ENCODE measurements around the gene THSD7A. TPM values are rescaled to one million over a fixed set of nuclear protein-coding genes. Genes with fewer than 3 reads are reported as not detected.

The THSD7A gene
- total and polyA plus RNA-seq, 4 donors, result 0.15 to 2.7 (median 1.9) TPM

DNA sequence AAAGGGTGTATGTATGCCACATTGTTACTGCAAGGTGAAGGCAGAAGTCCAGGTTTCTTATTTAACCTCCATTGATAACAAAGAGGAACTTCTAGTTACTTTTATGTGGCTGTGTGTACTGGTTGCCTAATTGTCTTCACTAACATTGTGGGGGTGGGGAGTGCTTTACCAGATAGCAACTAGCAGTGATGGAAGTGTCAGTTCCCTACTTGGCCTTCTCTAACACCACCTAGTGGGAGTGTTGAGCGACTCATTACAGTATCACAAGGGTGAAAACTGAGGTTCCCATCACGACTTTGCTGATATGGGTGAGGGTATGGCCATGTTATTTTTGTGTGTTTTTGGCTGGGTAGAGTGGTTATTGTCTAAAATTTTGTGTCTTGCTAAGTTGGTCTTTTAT, 274.4 kb downstream of the THSD7A start:
- TF ChIP-seq RAD21 (IDR thresholded peaks at IDR 0.05), result peak; percentile 93 to 94
- TF ChIP-seq RXRA (IDR thresholded peaks at IDR 0.05), result peak in 1 of 2 donors; percentile 31
- TF ChIP-seq, protein P1, sequence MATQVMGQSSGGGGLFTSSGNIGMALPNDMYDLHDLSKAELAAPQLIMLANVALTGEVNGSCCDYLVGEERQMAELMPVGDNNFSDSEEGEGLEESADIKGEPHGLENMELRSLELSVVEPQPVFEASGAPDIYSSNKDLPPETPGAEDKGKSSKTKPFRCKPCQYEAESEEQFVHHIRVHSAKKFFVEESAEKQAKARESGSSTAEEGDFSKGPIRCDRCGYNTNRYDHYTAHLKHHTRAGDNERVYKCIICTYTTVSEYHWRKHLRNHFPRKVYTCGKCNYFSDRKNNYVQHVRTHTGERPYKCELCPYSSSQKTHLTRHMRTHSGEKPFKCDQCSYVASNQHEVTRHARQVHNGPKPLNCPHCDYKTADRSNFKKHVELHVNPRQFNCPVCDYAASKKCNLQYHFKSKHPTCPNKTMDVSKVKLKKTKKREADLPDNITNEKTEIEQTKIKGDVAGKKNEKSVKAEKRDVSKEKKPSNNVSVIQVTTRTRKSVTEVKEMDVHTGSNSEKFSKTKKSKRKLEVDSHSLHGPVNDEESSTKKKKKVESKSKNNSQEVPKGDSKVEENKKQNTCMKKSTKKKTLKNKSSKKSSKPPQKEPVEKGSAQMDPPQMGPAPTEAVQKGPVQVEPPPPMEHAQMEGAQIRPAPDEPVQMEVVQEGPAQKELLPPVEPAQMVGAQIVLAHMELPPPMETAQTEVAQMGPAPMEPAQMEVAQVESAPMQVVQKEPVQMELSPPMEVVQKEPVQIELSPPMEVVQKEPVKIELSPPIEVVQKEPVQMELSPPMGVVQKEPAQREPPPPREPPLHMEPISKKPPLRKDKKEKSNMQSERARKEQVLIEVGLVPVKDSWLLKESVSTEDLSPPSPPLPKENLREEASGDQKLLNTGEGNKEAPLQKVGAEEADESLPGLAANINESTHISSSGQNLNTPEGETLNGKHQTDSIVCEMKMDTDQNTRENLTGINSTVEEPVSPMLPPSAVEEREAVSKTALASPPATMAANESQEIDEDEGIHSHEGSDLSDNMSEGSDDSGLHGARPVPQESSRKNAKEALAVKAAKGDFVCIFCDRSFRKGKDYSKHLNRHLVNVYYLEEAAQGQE (IDR thresholded peaks at IDR 0.05), result no peak
- TF ChIP-seq YY1 (IDR thresholded peaks at IDR 0.05), result peak; percentile 22
- TF ChIP-seq HNF4A (conservative IDR thresholded peaks at IDR 0.05), result peak in 1 of 2 donors; percentile 11
- TF ChIP-seq, protein P2, sequence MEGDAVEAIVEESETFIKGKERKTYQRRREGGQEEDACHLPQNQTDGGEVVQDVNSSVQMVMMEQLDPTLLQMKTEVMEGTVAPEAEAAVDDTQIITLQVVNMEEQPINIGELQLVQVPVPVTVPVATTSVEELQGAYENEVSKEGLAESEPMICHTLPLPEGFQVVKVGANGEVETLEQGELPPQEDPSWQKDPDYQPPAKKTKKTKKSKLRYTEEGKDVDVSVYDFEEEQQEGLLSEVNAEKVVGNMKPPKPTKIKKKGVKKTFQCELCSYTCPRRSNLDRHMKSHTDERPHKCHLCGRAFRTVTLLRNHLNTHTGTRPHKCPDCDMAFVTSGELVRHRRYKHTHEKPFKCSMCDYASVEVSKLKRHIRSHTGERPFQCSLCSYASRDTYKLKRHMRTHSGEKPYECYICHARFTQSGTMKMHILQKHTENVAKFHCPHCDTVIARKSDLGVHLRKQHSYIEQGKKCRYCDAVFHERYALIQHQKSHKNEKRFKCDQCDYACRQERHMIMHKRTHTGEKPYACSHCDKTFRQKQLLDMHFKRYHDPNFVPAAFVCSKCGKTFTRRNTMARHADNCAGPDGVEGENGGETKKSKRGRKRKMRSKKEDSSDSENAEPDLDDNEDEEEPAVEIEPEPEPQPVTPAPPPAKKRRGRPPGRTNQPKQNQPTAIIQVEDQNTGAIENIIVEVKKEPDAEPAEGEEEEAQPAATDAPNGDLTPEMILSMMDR (IDR thresholded peaks at IDR 0.05; ENCODE audit: low read depth, low read length, missing input control), result peak; percentile 56
- no peak for TF ChIP-seq FOXA2 (IDR thresholded peaks at IDR 0.05)
- WGBS, result 53% methylated on average over 2 of the region's 2 CpGs
- Histone ChIP-seq H3K27ac (ENCODE audit: low read depth in 1 of 2, low read length in 2 of 2) (no peak overlapping the region), H3K36me3 (ENCODE audit: control insufficient read depth in 4 of 4, insufficient read depth in 3 of 4, low read depth in 1 of 4, low read length in 3 of 4) (no peaks in the 10 kb centered on the region), H3K27me3 (ENCODE audit: control insufficient read depth in 4 of 4, insufficient read depth in 4 of 4, low read length in 3 of 4) (no peaks in the 10 kb centered on the region), H3K4me3 (ENCODE audit: low read depth in 1 of 3, low read length in 3 of 3) (no peak overlapping the region), H3K9me3 (ENCODE audit: control insufficient read depth in 4 of 4, low read length in 3 of 4) (no peaks in the 10 kb centered on the region), H3K4me1 (ENCODE audit: control insufficient read depth in 4 of 4, insufficient read depth in 4 of 4, low read length in 3 of 4) (peaks cover 0 to 3% (median 0%) of the 10 kb centered on the region in 4 donors), H3K9ac (ENCODE audit: low read depth in 1 of 2, low read length in 2 of 2) (no peak overlapping the region)
- DNase-seq (ENCODE audit: low spot score), result no peak

DNA sequence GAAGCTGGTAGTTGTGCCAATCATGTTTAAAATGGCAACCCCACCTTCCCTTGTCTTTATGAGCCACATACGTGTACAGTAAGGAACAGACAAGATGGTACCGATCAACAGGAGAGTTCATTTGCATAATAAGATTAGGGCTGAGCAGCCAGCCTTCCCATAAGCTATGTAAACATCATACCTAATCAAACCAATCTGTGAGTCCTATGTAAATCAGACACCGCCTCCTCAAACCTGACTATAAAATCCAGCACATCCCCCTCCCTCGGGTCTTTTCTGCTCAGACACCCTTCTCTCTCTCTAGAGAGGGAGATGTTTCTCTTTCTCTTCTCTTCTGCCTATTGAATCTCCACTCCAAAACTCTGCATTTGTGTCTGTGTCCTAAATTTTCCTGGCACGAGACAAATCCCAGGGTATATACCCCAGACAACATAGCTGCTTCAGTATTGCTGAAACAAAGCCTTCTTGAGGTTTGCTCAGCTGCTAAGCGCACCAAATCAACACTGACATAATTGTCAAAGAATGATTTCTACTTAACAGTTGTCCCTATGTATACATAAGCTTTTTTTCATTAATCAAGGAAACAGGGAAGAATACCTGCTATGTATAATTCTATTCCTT, 279.2 kb downstream of the THSD7A start:
- H3K4me3 ChIP-seq (ENCODE audit: low read depth in 1 of 3, low read length in 3 of 3), result no peak overlapping the region
- peaks cover 0 to 3% (median 0%) of the 10 kb centered on the region in 4 donors for H3K4me1 ChIP-seq (ENCODE audit: control insufficient read depth in 4 of 4, insufficient read depth in 4 of 4, low read length in 3 of 4)
- no peaks in the 10 kb centered on the region for H3K27me3 ChIP-seq (ENCODE audit: control insufficient read depth in 4 of 4, insufficient read depth in 4 of 4, low read length in 3 of 4)
- no peak overlapping the region for H3K27ac ChIP-seq (ENCODE audit: low read depth in 1 of 2, low read length in 2 of 2)
- DNase-seq (ENCODE audit: low spot score), result no peak
- no peaks in the 10 kb centered on the region for H3K9me3 ChIP-seq (ENCODE audit: control insufficient read depth in 4 of 4, low read length in 3 of 4)
- TF ChIP-seq HNF4G (IDR thresholded peaks at IDR 0.05) (no peak), NR2F2 (IDR thresholded peaks at IDR 0.05) (no peak), JUND (IDR thresholded peaks at IDR 0.05) (no peak), RXRA (IDR thresholded peaks at IDR 0.05) (no peak), SP1 (IDR thresholded peaks at IDR 0.05) (no peak), TAF1 (conservative IDR thresholded peaks at IDR 0.05) (no peak), FOXA2 (IDR thresholded peaks at IDR 0.05) (no peak), YY1 (IDR thresholded peaks at IDR 0.05) (no peak), GABPA (IDR thresholded peaks at IDR 0.05 in 1 of 2, conservative IDR thresholded peaks at IDR 0.05 in 1 of 2) (no peak), EGR1 (IDR thresholded peaks at IDR 0.05; ENCODE audit: low read depth in 2 of 2) (no peak), FOXA1 (IDR thresholded peaks at IDR 0.05) (no peak)
- TF ChIP-seq, protein P3, sequence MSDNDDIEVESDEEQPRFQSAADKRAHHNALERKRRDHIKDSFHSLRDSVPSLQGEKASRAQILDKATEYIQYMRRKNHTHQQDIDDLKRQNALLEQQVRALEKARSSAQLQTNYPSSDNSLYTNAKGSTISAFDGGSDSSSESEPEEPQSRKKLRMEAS (IDR thresholded peaks at IDR 0.05), result no peak
- TF ChIP-seq, protein P2 (IDR thresholded peaks at IDR 0.05; ENCODE audit: low read depth, low read length, missing input control), result no peak
- TF ChIP-seq, protein P4, sequence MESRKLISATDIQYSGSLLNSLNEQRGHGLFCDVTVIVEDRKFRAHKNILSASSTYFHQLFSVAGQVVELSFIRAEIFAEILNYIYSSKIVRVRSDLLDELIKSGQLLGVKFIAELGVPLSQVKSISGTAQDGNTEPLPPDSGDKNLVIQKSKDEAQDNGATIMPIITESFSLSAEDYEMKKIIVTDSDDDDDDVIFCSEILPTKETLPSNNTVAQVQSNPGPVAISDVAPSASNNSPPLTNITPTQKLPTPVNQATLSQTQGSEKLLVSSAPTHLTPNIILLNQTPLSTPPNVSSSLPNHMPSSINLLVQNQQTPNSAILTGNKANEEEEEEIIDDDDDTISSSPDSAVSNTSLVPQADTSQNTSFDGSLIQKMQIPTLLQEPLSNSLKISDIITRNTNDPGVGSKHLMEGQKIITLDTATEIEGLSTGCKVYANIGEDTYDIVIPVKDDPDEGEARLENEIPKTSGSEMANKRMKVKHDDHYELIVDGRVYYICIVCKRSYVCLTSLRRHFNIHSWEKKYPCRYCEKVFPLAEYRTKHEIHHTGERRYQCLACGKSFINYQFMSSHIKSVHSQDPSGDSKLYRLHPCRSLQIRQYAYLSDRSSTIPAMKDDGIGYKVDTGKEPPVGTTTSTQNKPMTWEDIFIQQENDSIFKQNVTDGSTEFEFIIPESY (IDR thresholded peaks at IDR 0.05), result no peak
- H3K36me3 ChIP-seq (ENCODE audit: control insufficient read depth in 4 of 4, insufficient read depth in 3 of 4, low read depth in 1 of 4, low read length in 3 of 4), result no peaks in the 10 kb centered on the region
- 91% methylated on average over 6 of the region's 6 CpGs for WGBS
- H3K9ac ChIP-seq (ENCODE audit: low read depth in 1 of 2, low read length in 2 of 2), result no peak overlapping the region

Measured in liver (tissue), 9 donors.